MM.1S (cell line): ENCODE results near the gene DENND4A.
"Not testable (repeated sequence)": the region's sequence is repeated elsewhere in the genome, so short reads cannot be mapped to it uniquely, and the experiment has no call there.

ENCODE experiments used
- DNase-seq: peaks from one replicate; pipeline ENCODE4 v3.0.0-alpha.2; 2015
- H2AFZ ChIP-seq: fragments of 300-600 bp; sonication (generic); 2 replicates; pipeline ENCODE4 v1.6.0; 2016; ENCODE audit warnings: antibody characterized with exemption, low read length
- H3F3A ChIP-seq: fragments of 300-600 bp; sonication (generic); 2 replicates; pipeline ENCODE4 v1.6.1; 2016; ENCODE audit warnings: mild to moderate bottlenecking, antibody characterized with exemption, low read length, moderate library complexity, mixed read lengths; ENCODE audit not compliant: insufficient read depth
- H3K27ac ChIP-seq: fragments of 300-600 bp; sonication (generic); 2 replicates; pipeline ENCODE4 v1.5.1; 2016; ENCODE audit warnings: mild to moderate bottlenecking, low read length
- H3K27me3 ChIP-seq: fragments of 300-600 bp; sonication (generic); replicated peaks from 2 replicates; pipeline ENCODE4 v1.6.0; 2016; ENCODE audit warnings: low read length; ENCODE audit not compliant: insufficient read depth
- H3K36me3 ChIP-seq: fragments of 300-600 bp; sonication (generic); replicated peaks from 2 replicates; pipeline ENCODE4 v1.6.1; 2016; ENCODE audit warnings: mild to moderate bottlenecking, low read length, mixed read lengths; ENCODE audit not compliant: insufficient read depth
- H3K4me1 ChIP-seq: fragments of 300-600 bp; sonication (generic); 2 replicates; pipeline ENCODE4 v1.6.1; 2016; ENCODE audit warnings: low read length, mixed read lengths
- H3K4me2 ChIP-seq: fragments of 300-600 bp; sonication (generic); 2 replicates; pipeline ENCODE4 v1.6.0; 2016; ENCODE audit warnings: low read depth, low read length
- H3K4me3 ChIP-seq: fragments of 300-600 bp; sonication (generic); 2 replicates; pipeline ENCODE4 v1.5.1; 2016; ENCODE audit warnings: low read length, mixed read lengths
- H3K79me2 ChIP-seq: fragments of 300-600 bp; sonication (generic); 2 replicates; pipeline ENCODE4 v1.6.1; 2016; ENCODE audit warnings: mixed run types, low read length, mixed read lengths
- H3K9ac ChIP-seq: fragments of 300-600 bp; sonication (generic); 2 replicates; pipeline ENCODE4 v1.6.1; 2016; ENCODE audit warnings: low read length, mixed read lengths
- H3K9me2 ChIP-seq: fragments of 300-600 bp; sonication (generic); replicated peaks from 2 replicates; pipeline ENCODE4 v1.6.1; 2016; ENCODE audit warnings: mild to moderate bottlenecking, low read length, mixed read lengths; ENCODE audit not compliant: insufficient read depth
- H3K9me3 ChIP-seq: fragments of 300-600 bp; sonication (generic); replicated peaks from 2 replicates; pipeline ENCODE4 v1.6.1; 2016; ENCODE audit warnings: mild to moderate bottlenecking, low read length, mixed read lengths; ENCODE audit not compliant: insufficient read depth
- H4K20me1 ChIP-seq: fragments of 300-600 bp; sonication (generic); 2 replicates; pipeline ENCODE4 v1.6.1; 2016; ENCODE audit warnings: mild to moderate bottlenecking, low read length, moderate library complexity, mixed read lengths; ENCODE audit not compliant: insufficient read depth
- CTCF ChIP-seq: fragments of 300-600 bp; sonication (generic); IDR thresholded peaks from 2 replicates; pipeline ENCODE4 v1.5.1; 2016; ENCODE audit warnings: antibody characterized with exemption, low read length, mixed read lengths
- EZH2 ChIP-seq: fragments of 300-600 bp; sonication (generic); optimal IDR thresholded peaks from 2 replicates; pipeline ENCODE3; 2017; ENCODE audit warnings: low read depth, mild to moderate bottlenecking, antibody characterized with exemption, low read length, mixed read lengths
- EZH2phosphoT487 ChIP-seq: fragments of 300-600 bp; sonication (generic); IDR thresholded peaks from 2 replicates; pipeline ENCODE4 v1.6.1; 2018; ENCODE audit warnings: antibody characterized with exemption, low read length

The DENND4A gene

GRCh38 chr15:65818927-65819562, 27.0 kb upstream of the DENND4A start:
- Histone ChIP-seq H3K36me3 (no peaks in the 10 kb centered on the region), H3K27ac (no peak overlapping the region), H3F3A (no peaks in the 10 kb centered on the region), H3K27me3 (peaks cover 24% of the 10 kb centered on the region), H3K9me3 (no peaks in the 10 kb centered on the region), H2AFZ (no peak overlapping the region), H3K9ac (no peak overlapping the region), H3K79me2 (no peaks in the 10 kb centered on the region), H4K20me1 (no peaks in the 10 kb centered on the region), H3K9me2 (no peaks in the 10 kb centered on the region), H3K4me3 (no peak overlapping the region), H3K4me1 (peaks cover 8% of the 10 kb centered on the region), H3K4me2 (no peak overlapping the region)
- TF ChIP-seq CTCF (no peak), EZH2 (no peak), EZH2phosphoT487 (no peak)
- no peak for DNase-seq

GRCh38 chr15:65816441-65816840, 24.3 kb upstream of the DENND4A start:
- no peak for TF ChIP-seq EZH2phosphoT487
- no peak for TF ChIP-seq CTCF
- no peak for TF ChIP-seq EZH2
- no peaks in the 10 kb centered on the region for H3K36me3 ChIP-seq
- H3K27me3 ChIP-seq, result peaks cover 24% of the 10 kb centered on the region
- H3K4me1 ChIP-seq, result peaks cover 8% of the 10 kb centered on the region
- H3K9me3 ChIP-seq, result no peaks in the 10 kb centered on the region
- H2AFZ ChIP-seq, result no peak overlapping the region
- H3K79me2 ChIP-seq, result no peaks in the 10 kb centered on the region
- no peak overlapping the region for H3K4me2 ChIP-seq
- H3K4me3 ChIP-seq, result no peak overlapping the region
- DNase-seq, result no peak
- no peaks in the 10 kb centered on the region for H4K20me1 ChIP-seq
- H3K27ac ChIP-seq, result no peak overlapping the region
- H3K9me2 ChIP-seq, result no peaks in the 10 kb centered on the region
- no peak overlapping the region for H3K9ac ChIP-seq
- no peaks in the 10 kb centered on the region for H3F3A ChIP-seq

- not testable (repeated sequence) for H3K4me2 ChIP-seq, H3K9ac ChIP-seq, H3K9me2 ChIP-seq, H3K27ac ChIP-seq, H3K4me3 ChIP-seq, H3K4me1 ChIP-seq, H3K9me3 ChIP-seq, H4K20me1 ChIP-seq, H2AFZ ChIP-seq, H3K36me3 ChIP-seq, H3K79me2 ChIP-seq, H3F3A ChIP-seq, DNase-seq
- peaks cover 24% of the 10 kb centered on the region for H3K27me3 ChIP-seq
These were observed 23.9 kb upstream of the DENND4A start for GRCh38 chr15:65816008-65816407.

GRCh38 chr15:65814271-65814670, 22.2 kb upstream of the DENND4A start:
- not testable (repeated sequence) for H3K4me1 ChIP-seq, H3K9ac ChIP-seq, H3K9me2 ChIP-seq, H3K27ac ChIP-seq, H3K9me3 ChIP-seq, H4K20me1 ChIP-seq, DNase-seq, H3F3A ChIP-seq, H3K4me2 ChIP-seq, H3K4me3 ChIP-seq, H3K36me3 ChIP-seq, H2AFZ ChIP-seq, H3K79me2 ChIP-seq
- peaks cover 14% of the 10 kb centered on the region for H3K27me3 ChIP-seq
